Subcutaneous abdominal adipose tissue (tissue), 5 donors: ENCODE measurements around the gene NAPB.

Experiments used
- H3K27ac ChIP-seq: one replicate; pipeline ENCODE4 v1.7.0; 2013; ENCODE audit warnings: low read depth, mild to moderate bottlenecking, inconsistent platforms, low read length, moderate library complexity
- H3K27me3 ChIP-seq, 5 donors: one replicate each; pipeline ENCODE4 v1.7.0; 2013; ENCODE audit warnings: low read length in 5 of 5, inconsistent platforms in 1 of 5; ENCODE audit not compliant: control insufficient read depth in 5 of 5, insufficient read depth in 4 of 5
- H3K36me3 ChIP-seq, 5 donors: one replicate each; pipeline ENCODE4 v1.7.0; 2013; ENCODE audit warnings: low read length in 5 of 5; ENCODE audit not compliant: control insufficient read depth in 5 of 5, insufficient read depth in 5 of 5
- H3K4me1 ChIP-seq, 5 donors: one replicate each; pipeline ENCODE4 v1.7.0; 2013; ENCODE audit warnings: low read length in 5 of 5, mild to moderate bottlenecking in 3 of 5, moderate library complexity in 1 of 5; ENCODE audit not compliant: control insufficient read depth in 5 of 5, insufficient read depth in 5 of 5
- H3K4me3 ChIP-seq, 5 donors: one replicate each; pipeline ENCODE4 v1.7.0; 2013; ENCODE audit warnings: low read length in 5 of 5, low read depth in 1 of 5
- H3K9ac ChIP-seq, 5 donors: one replicate each; pipeline ENCODE4 v1.7.0; 2013; ENCODE audit warnings: low read length in 5 of 5, mild to moderate bottlenecking in 4 of 5, moderate library complexity in 3 of 5
- H3K9me3 ChIP-seq, 5 donors: one replicate each; pipeline ENCODE4 v1.7.0; 2013; ENCODE audit warnings: low read length in 5 of 5; ENCODE audit not compliant: control insufficient read depth in 5 of 5
- donor health status: healthy.
- donor health status: healthy.
- donor health status: healthy.
- donor health status: healthy.
- donor health status: healthy.

Gene NAPB

DNA sequence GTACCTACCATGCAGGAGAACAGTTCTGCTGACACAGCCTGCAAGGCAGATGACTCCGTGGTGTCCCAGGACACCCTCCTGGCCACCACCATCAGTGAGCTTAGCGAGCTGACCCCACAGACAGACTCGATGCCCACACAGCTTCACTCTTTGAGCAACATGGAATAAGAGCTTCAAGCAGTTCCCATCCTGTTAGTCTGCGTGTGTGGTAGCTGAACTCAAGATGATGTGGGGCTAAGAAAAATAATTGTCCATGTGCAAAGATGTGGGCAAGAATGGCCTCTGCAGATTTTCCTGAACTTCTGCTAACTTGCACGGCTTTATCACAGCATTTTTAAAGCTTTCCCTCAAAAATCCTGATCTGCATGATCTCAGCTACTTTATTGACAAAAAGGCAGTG is 51.0 kb downstream of the NAPB start:
- H3K27me3 ChIP-seq: no peaks in the 10 kb centered on the region
- no peak overlapping the region for H3K27ac ChIP-seq
- H3K4me1 ChIP-seq: peaks cover 0 to 18% (median 13%) of the 10 kb centered on the region in 5 donors
- no peaks in the 10 kb centered on the region for H3K9me3 ChIP-seq
- H3K36me3 ChIP-seq: peaks cover 33 to 63% (median 54%) of the 10 kb centered on the region in 5 donors
- no peak overlapping the region for H3K9ac ChIP-seq
- no peak overlapping the region for H3K4me3 ChIP-seq

DNA sequence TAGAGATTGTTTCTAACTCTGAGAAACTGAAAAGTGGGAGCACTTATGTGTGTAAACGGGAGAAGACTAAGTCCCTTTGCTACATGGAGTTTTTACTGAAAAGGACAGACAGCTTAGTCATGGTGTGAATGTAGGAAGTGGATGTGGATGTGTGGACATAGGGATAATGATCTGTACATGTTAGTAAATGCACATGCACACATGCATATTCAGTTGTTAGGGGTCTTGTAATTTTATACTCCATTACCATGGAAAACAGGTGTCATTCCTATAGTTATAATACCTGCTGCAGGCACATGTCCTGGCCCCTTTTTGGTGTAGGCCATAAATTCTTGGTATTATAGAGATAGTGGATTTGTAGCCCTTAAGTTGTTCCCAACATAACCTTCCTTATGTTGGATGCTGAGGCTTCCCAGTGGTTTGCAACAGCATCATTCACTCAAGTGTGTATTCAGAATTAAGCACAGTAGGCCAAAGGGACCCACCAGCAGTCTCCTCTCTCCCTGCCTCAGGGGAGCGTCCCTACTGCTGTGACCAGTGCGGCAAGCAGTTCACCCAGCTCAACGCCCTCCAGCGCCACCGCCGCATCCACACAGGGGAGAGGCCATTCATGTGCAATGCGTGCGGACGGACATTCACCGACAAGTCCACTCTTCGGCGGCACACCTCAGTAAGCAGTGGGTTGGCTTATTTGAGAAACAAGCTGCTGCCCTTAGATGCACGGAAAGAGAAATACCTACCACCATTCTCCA is 52.0 kb downstream of the NAPB start:
- no peak overlapping the region for H3K27ac ChIP-seq
- peaks cover 0 to 18% (median 13%) of the 10 kb centered on the region in 5 donors for H3K4me1 ChIP-seq
- peaks cover 28 to 69% (median 58%) of the 10 kb centered on the region in 5 donors for H3K36me3 ChIP-seq

DNA sequence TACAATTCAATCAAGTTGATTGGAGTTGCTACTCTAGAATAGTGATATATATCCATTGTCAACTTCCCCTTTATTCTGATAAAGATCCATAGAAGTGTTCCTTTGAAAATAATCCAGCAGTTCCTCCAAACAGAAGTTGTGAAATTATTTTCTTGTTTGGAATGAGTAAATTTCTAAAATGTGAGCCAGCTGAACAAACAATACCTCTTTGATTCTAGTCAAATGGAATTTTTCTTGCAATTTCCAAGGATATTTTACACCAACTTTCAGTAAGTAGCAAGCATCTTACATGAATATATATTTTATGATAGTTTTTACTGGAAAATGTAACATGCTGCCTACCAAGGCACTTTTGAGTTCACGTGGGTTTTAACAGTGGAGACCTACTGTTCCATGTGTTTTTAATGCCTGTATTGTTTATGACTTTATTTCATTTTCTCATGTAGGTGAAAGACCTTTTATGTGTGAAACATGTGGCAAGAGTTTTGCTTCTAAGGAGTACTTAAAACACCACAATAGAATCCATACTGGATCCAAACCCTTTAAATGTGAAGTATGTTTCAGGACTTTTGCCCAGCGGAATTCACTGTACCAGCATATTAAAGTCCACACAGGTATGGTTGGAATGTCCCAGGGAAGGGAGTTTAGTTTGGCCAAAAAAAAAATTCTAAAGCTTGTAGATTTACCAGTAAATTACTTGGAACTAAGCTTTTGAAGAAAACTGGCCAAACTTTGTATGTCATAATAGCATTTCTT is 52.8 kb downstream of the NAPB start:
- H3K27ac ChIP-seq: peak overlapping the region; percentile 6

More for the DNA sequence above, 52.0 kb downstream of the NAPB start:
- no peak overlapping the region for H3K9ac ChIP-seq
- no peak overlapping the region for H3K4me3 ChIP-seq
- no peaks in the 10 kb centered on the region for H3K27me3 ChIP-seq
- no peaks in the 10 kb centered on the region for H3K9me3 ChIP-seq

DNA sequence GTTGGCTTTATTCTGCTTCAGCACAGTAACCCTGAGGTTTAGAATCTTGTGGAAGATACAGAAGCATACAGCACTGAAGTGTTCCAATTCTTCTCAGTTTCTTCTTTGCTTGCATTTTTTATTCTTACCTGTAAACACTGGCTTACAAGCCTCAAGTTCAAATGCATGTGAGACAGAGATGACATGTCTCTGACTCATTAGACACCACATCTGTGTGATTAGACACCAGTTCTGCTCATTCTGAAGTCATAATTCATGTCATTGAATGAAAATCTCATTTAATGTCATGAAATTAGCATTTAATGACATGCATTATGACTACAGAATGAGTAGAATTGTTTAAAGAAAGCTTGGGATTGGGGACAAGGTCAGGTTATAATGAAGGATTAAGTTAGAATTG is 53.5 kb downstream of the NAPB start:
- H3K4me1 ChIP-seq: peaks cover 0 to 28% (median 20%) of the 10 kb centered on the region in 5 donors
- no peak overlapping the region for H3K27ac ChIP-seq
- H3K4me3 ChIP-seq: no peak overlapping the region
- H3K9ac ChIP-seq: no peak overlapping the region
- H3K27me3 ChIP-seq: no peaks in the 10 kb centered on the region
- peaks cover 28 to 55% (median 50%) of the 10 kb centered on the region in 5 donors for H3K36me3 ChIP-seq
- no peaks in the 10 kb centered on the region for H3K9me3 ChIP-seq

More for the DNA sequence above, 52.8 kb downstream of the NAPB start:
- Histone ChIP-seq H3K9me3 (no peaks in the 10 kb centered on the region), H3K4me3 (no peak overlapping the region), H3K36me3 (peaks cover 28 to 62% (median 57%) of the 10 kb centered on the region in 5 donors), H3K27me3 (no peaks in the 10 kb centered on the region), H3K9ac (no peak overlapping the region), H3K4me1 (peaks cover 0 to 21% (median 13%) of the 10 kb centered on the region in 5 donors)

DNA sequence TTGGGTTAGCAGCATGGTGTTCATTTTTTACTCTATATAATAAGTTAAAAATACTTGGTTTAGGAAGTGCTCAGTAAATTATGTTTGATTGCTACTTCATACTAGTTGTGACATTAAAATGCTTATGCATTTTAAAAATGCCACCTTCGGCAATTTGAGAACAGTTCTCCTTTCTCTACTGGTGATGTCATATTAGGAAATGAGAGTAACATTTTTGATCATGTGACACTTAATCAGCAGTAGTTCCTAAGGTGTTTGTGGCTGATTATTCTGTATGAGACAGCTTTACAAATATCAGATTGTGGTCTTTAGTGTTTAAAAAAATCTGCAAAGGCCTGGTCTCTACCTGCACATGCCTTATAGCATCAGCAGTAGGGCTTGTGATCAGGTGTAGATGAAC is 54.9 kb downstream of the NAPB start:
- peaks cover 0 to 35% (median 26%) of the 10 kb centered on the region in 5 donors for H3K4me1 ChIP-seq
- H3K9me3 ChIP-seq: no peaks in the 10 kb centered on the region
- peaks cover 20 to 43% (median 38%) of the 10 kb centered on the region in 5 donors for H3K36me3 ChIP-seq

DNA sequence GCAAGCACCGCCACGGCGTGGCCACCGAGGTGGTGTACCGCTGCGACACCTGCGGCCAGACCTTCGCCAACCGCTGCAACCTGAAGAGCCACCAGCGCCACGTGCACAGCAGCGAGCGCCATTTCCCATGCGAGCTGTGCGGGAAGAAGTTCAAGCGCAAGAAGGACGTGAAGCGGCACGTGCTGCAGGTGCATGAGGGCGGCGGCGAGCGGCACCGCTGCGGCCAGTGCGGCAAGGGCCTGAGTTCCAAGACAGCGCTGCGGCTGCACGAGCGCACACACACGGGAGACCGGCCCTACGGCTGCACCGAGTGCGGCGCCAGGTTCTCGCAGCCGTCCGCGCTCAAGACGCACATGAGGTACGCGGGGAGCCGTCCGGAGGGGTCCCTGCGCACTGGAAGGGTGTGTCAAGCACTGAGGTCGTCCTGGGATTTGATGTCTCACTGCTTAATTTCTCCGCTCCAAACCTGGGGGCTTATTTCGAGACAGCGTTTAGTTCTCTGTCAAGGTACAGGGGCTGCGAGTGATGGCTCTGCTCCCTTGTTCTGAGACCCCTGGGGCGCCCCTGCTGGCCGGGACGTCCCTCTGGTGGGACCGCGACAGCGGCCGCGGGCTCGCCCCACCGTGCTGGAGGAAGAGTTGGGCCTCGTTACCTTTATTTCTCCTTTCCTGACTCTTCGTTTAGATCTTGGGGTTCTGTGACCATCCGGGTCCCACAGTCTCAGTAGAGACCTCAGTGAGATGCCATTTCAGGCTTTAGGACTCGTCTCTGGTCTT is 55.7 kb downstream of the NAPB start:
- Histone ChIP-seq H3K4me3 (no peak overlapping the region), H3K4me1 (peaks cover 3 to 43% (median 34%) of the 10 kb centered on the region in 5 donors), H3K9me3 (no peaks in the 10 kb centered on the region), H3K27ac (no peak overlapping the region), H3K36me3 (peaks cover 12 to 35% (median 30%) of the 10 kb centered on the region in 5 donors), H3K27me3 (no peaks in the 10 kb centered on the region), H3K9ac (peak overlapping the region in 1 of 5 donors; percentile 44)

More for the DNA sequence above, 54.9 kb downstream of the NAPB start:
- Histone ChIP-seq H3K9ac (no peak overlapping the region), H3K27ac (no peak overlapping the region), H3K4me3 (no peak overlapping the region), H3K27me3 (no peaks in the 10 kb centered on the region)

DNA sequence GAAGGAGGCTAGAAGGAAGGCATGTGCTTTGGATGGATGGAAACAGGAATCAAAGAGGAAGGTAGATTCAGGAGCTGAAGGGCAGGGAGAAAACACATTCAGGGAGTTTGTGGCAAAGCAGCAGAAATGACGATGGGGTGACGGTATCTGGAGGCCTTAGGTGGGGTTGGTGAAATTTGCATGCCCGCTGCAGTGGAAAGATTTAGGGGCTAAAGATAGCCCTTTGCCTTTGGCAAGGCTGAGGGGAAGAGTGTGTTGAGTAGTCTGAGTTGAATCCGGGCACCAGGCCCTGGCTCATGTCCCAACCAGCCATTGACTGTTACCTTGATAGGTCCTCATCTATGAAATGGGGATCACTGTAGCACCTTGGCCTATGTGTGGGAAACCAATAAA is 58.0 kb downstream of the NAPB start:
- peaks cover 3 to 53% (median 41%) of the 10 kb centered on the region in 5 donors for H3K4me1 ChIP-seq
- H3K27ac ChIP-seq: peak overlapping the region; percentile 73
- peak overlapping the region in 3 of 5 donors; percentile 71 to 86 (median 83) for H3K9ac ChIP-seq
- peaks cover 0 to 17% (median 12%) of the 10 kb centered on the region in 5 donors for H3K36me3 ChIP-seq
- peak overlapping the region; percentile 67 to 86 (median 73) for H3K4me3 ChIP-seq
- H3K27me3 ChIP-seq: no peaks in the 10 kb centered on the region
- no peaks in the 10 kb centered on the region for H3K9me3 ChIP-seq

DNA sequence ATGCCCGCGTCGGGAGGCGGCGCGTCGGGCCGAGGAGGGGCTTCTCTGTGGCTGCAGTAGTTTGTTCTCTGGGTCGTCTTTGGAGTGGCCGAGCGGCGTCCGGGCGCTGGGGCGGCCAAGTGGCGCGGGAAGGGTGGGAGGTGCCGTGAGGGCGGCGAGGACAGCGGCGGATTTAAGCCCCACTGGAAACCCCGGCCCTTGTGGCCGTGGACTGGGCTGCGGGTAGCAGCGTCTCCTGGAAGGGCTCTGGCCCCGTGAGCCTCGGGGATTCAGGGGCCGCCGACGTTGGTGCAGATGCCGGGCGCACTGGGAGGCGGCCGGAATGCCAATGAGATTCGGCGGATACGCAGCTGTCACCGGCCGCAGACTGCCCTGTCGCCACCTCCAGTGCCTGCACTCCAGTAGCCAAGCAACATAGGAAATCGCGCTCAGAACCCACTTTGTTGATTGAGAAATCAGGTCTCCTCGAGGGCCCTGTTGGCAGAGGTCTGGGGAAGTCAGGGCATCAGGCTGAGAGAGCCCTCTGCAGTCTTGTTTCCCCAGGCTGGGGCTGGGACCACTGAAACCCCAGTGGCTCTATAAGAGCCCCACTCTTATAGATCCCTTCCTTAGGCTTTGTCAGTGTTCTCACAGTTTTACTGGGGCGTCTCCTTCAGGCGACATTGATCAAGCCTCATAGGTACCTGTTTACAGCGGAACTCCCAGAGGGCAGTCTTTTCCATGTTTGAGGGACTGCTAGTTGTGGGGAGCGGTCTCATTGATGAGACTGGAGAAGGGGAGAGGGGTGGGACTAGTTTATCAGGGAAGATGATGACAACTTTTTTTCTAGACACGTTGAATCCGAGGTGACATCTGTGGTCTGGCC is 58.7 kb downstream of the NAPB start:
- Histone ChIP-seq H3K27me3 (no peaks in the 10 kb centered on the region), H3K4me3 (peak overlapping the region; percentile 67 to 86 (median 73)), H3K9ac (peak overlapping the region in 4 of 5 donors; percentile 71 to 86 (median 82)), H3K36me3 (peaks cover 0 to 17% (median 12%) of the 10 kb centered on the region in 5 donors), H3K4me1 (peaks cover 5 to 55% (median 42%) of the 10 kb centered on the region in 5 donors), H3K27ac (peak overlapping the region; percentile 73), H3K9me3 (no peaks in the 10 kb centered on the region)
